ENCODE measurements around the gene BABAM2.

Gene BABAM2

DNA sequence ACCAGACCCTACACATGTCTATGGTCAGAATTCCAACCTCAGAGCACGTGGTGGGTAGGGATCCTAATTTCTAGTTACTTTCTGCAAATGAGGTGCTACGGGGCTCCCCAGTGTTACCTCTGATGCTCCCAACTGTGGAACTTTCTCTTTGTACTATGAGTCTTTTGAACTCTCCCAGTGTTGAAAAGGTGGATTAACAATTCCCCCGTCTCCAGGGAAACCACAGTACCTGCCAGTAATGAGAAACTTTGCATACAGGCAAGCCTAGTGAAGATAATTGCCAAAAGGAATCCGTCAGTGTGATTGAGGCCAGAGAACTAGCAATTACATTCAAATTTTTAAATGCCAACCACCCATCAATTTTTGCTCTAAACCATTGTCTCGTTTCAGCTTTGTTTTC lies 373.2 kb downstream of the BABAM2 start:
- H3K27ac ChIP-seq (ENCODE audit: low read length) = no peak overlapping the region
- H4K20me1 ChIP-seq (ENCODE audit: insufficient read depth, low read length) = no peaks in the 10 kb centered on the region
- H2AFZ ChIP-seq (ENCODE audit: low read depth, low read length) = no peak overlapping the region
- peaks cover 3% of the 10 kb centered on the region for H3K9me3 ChIP-seq (ENCODE audit: insufficient read depth, low read length, severe bottlenecking)
- no peaks in the 10 kb centered on the region for H3K27me3 ChIP-seq (ENCODE audit: insufficient read depth, low read length, poor library complexity)
- no peak for DNase-seq
- H3K36me3 ChIP-seq (ENCODE audit: insufficient read depth, low read length) = no peaks in the 10 kb centered on the region; the same call in 1 of the 2 replicates
- no peak for ATAC-seq (ENCODE audit: insufficient read depth, low read depth)
- no peaks in the 10 kb centered on the region for H3K79me2 ChIP-seq (ENCODE audit: insufficient read depth, low read length)
- TF ChIP-seq, protein P1, sequence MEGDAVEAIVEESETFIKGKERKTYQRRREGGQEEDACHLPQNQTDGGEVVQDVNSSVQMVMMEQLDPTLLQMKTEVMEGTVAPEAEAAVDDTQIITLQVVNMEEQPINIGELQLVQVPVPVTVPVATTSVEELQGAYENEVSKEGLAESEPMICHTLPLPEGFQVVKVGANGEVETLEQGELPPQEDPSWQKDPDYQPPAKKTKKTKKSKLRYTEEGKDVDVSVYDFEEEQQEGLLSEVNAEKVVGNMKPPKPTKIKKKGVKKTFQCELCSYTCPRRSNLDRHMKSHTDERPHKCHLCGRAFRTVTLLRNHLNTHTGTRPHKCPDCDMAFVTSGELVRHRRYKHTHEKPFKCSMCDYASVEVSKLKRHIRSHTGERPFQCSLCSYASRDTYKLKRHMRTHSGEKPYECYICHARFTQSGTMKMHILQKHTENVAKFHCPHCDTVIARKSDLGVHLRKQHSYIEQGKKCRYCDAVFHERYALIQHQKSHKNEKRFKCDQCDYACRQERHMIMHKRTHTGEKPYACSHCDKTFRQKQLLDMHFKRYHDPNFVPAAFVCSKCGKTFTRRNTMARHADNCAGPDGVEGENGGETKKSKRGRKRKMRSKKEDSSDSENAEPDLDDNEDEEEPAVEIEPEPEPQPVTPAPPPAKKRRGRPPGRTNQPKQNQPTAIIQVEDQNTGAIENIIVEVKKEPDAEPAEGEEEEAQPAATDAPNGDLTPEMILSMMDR (IDR thresholded peaks at IDR 0.05; ENCODE audit: borderline replicate concordance, extremely low read depth, low read length, poor library complexity, severe bottlenecking) = no peak
- TF ChIP-seq EZH2 (IDR thresholded peaks at IDR 0.05; ENCODE audit: borderline replicate concordance, low read depth, low read length, severe bottlenecking) = no peak
- H3K4me3 ChIP-seq (ENCODE audit: low read depth in 1 of 2, low read length in 2 of 2) = no peak overlapping the region
- no peak overlapping the region for H3K4me2 ChIP-seq (ENCODE audit: insufficient read depth, low read length)
- no peaks in the 10 kb centered on the region for H3K4me1 ChIP-seq (ENCODE audit: insufficient read depth, low read length)
- H3K9ac ChIP-seq (ENCODE audit: low read depth, low read length) = no peak overlapping the region

DNA sequence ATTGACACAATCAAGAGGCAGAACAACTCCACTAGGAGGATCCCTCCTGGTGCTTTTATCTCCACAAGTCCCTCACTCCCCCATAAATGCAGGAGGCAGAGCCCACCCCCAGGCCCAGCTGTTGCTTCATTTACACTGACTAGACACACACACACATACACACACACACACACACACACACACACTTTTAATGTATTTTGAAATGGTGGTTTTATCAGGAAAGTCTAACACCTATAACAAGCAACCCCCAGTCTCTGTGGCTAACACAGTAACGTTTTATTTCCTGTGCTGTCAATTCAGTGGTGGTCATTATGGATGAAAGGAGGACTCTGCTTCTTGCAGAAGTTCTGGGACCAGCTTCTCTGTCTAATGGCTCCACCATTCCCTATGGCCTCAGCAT lies 376.8 kb downstream of the BABAM2 start:
- no peaks in the 10 kb centered on the region for H3K79me2 ChIP-seq (ENCODE audit: insufficient read depth, low read length)
- DNase-seq = no peak
- no peak overlapping the region for H3K4me3 ChIP-seq (ENCODE audit: low read depth in 1 of 2, low read length in 2 of 2)
- H3K27me3 ChIP-seq (ENCODE audit: insufficient read depth, low read length, poor library complexity) = no peaks in the 10 kb centered on the region
- H3K4me1 ChIP-seq (ENCODE audit: insufficient read depth, low read length) = no peaks in the 10 kb centered on the region
- H3K9ac ChIP-seq (ENCODE audit: low read depth, low read length) = no peak overlapping the region
- no peaks in the 10 kb centered on the region for H4K20me1 ChIP-seq (ENCODE audit: insufficient read depth, low read length)
- H3K36me3 ChIP-seq (ENCODE audit: insufficient read depth, low read length) = no peaks in the 10 kb centered on the region; the same call in 1 of the 2 replicates
- H3K4me2 ChIP-seq (ENCODE audit: insufficient read depth, low read length) = no peak overlapping the region
- H3K27ac ChIP-seq (ENCODE audit: low read length) = no peak overlapping the region
- H3K9me3 ChIP-seq (ENCODE audit: insufficient read depth, low read length, severe bottlenecking) = no peaks in the 10 kb centered on the region
- ATAC-seq (ENCODE audit: insufficient read depth, low read depth) = no peak
- no peak for TF ChIP-seq EZH2 (IDR thresholded peaks at IDR 0.05; ENCODE audit: borderline replicate concordance, low read depth, low read length, severe bottlenecking)
- TF ChIP-seq, protein P1 (IDR thresholded peaks at IDR 0.05; ENCODE audit: borderline replicate concordance, extremely low read depth, low read length, poor library complexity, severe bottlenecking) = no peak
- H2AFZ ChIP-seq (ENCODE audit: low read depth, low read length) = no peak overlapping the region

DNA sequence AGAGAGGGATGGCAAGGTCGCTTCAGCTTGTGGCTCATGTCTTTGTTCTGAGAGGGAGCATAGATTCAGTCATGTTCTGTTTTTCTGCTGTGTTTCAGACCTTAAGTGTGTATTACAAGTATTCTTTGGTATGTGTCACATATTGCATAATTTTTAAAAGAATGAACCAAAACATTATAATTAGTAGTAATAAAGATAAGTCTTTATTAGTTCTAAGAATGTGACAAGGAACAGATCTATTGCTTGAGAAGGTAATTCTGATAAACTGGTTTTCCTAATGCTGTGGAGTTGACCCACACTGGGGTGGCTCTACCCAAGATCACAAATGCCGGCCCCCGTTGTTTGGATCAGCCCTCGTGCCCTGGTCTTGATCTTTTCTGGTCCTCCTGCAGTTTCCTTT lies 377.9 kb downstream of the BABAM2 start:
- H4K20me1 ChIP-seq (ENCODE audit: insufficient read depth, low read length) = no peaks in the 10 kb centered on the region
- no peaks in the 10 kb centered on the region for H3K27me3 ChIP-seq (ENCODE audit: insufficient read depth, low read length, poor library complexity)
- TF ChIP-seq, protein P1 (IDR thresholded peaks at IDR 0.05; ENCODE audit: borderline replicate concordance, extremely low read depth, low read length, poor library complexity, severe bottlenecking) = no peak
- no peak for TF ChIP-seq EZH2 (IDR thresholded peaks at IDR 0.05; ENCODE audit: borderline replicate concordance, low read depth, low read length, severe bottlenecking)
- DNase-seq (no peak), ATAC-seq (ENCODE audit: insufficient read depth, low read depth) (no peak)
- no peak overlapping the region for H3K9ac ChIP-seq (ENCODE audit: low read depth, low read length)
- no peaks in the 10 kb centered on the region for H3K9me3 ChIP-seq (ENCODE audit: insufficient read depth, low read length, severe bottlenecking)
- H3K79me2 ChIP-seq (ENCODE audit: insufficient read depth, low read length) = no peaks in the 10 kb centered on the region
- no peak overlapping the region for H3K27ac ChIP-seq (ENCODE audit: low read length)
- no peaks in the 10 kb centered on the region; the same call in 1 of the 2 replicates for H3K36me3 ChIP-seq (ENCODE audit: insufficient read depth, low read length)
- H3K4me1 ChIP-seq (ENCODE audit: insufficient read depth, low read length) = no peaks in the 10 kb centered on the region
- H3K4me3 ChIP-seq (ENCODE audit: low read depth in 1 of 2, low read length in 2 of 2) = no peak overlapping the region
- H2AFZ ChIP-seq (ENCODE audit: low read depth, low read length) = no peak overlapping the region
- no peak overlapping the region for H3K4me2 ChIP-seq (ENCODE audit: insufficient read depth, low read length)

All from DND-41 (cell line).